Dedifferentiated amniotic fluid mesenchymal stem cell (primary cell): Measurements from ENCODE around the gene MYL4.
"Not testable (repeated sequence)": the region's sequence is repeated elsewhere in the genome, so short reads cannot be mapped to it uniquely, and the experiment has no call there.

Source experiments
- DNase-seq: peaks from one replicate; pipeline ENCODE4 v3.0.0-alpha.2; 2016; ENCODE audit errors: extremely low spot score

Gene MYL4

GRCh38 chr17:47193931-47194511, 15.1 kb upstream of the MYL4 start:
- DNase-seq: no peak

GRCh38 chr17:47197821-47198220, 11.3 kb upstream of the MYL4 start:
- no peak for DNase-seq

DNA sequence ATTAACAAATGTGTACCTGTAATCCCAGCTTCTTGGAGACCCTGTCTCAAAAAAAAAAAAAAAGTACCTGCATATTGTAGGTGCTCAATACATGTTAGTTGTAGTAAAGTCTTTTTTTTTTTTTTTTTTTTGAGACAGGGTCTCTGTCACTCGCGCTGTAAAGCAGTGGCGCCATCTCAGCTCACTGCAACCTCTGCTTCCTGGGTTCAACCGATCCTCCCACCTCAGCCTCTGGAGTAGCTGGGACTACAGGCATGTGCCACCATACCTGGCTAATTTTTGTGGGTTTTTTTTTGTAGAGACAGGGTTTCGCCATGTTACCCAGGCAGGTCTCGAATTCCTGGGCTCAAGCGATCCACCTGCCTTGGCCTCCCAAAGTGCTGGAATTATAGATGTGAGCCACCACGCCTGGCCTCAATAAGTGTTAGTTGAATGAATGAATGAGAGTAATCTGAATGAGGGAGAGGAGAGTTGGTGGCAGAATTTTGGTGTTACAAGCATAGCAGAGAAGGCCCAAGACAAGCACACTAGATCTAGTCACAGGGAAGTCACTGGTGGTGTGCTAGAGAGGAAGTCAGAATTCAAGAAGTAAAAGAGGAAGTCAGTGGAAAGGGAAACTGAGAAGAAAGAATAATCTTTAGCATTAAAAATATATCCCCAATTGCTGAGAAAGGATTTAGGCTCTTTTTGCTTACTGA, 9.4 kb upstream of the MYL4 start:
- no peak for DNase-seq

DNA sequence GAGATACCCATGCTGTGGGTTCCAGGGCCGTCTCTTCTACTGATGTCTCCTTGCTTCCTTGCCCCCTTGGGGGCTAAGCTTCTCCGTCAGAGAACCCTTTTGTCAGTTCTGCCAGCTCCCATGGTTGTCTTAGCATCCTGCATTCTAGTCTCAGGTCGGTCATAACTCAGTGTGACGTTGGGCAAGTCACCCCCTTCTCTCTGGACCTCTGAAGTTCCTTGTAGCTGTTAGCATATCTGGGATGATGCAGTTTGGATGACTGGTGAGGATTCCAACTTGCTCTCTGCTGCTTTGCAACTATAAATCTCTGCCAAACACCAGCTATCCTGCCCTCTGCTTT, 8.9 kb upstream of the MYL4 start:
- DNase-seq: no peak

- DNase-seq: no peak
Observed at GRCh38 chr17:47201166-47201565, 8.0 kb upstream of the MYL4 start.

DNA sequence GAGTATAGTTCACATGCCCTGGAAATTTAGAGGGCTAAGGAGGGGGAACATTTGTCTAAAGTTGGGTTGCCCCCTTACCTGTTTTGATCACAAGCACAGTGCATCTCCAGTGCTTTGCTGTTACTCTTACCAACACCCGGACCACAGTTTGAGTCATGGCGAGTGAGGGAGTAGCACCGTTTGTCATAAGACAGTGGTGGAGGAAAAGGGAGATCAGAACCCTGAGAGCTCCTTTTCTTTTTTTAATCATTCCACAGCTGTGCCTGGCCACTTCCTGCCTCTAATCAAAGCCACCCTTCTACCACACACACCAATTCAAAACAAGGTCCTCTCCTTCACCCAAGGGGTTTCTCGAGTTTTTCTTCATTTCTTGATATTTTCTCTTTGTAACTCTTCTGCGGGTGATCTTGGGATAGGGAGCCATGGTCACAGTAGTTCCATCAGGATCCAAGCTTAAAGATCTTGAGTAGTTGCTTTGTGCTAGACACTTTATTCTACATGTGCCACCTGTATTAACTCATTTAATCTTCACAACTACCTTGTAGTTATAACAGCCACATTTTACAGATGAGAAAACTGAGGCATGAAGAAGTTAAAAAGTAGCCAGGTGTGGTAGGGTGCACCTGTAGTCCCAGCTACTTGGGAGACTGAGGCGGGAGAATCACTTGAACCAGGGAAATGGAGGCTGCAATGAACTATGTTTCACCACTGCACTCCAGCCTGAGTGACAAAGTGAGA, 5.0 kb upstream of the MYL4 start:
- DNase-seq: no peak

GRCh38 chr17:47204722-47205418, 4.3 kb upstream of the MYL4 start:
- DNase-seq: no peak

- DNase-seq: peak; percentile 55
Observed at GRCh38 chr17:47205419-47205963, 3.7 kb upstream of the MYL4 start.

GRCh38 chr17:47207143-47208067, 1.7 kb upstream of the MYL4 start:
- no peak for DNase-seq

DNA sequence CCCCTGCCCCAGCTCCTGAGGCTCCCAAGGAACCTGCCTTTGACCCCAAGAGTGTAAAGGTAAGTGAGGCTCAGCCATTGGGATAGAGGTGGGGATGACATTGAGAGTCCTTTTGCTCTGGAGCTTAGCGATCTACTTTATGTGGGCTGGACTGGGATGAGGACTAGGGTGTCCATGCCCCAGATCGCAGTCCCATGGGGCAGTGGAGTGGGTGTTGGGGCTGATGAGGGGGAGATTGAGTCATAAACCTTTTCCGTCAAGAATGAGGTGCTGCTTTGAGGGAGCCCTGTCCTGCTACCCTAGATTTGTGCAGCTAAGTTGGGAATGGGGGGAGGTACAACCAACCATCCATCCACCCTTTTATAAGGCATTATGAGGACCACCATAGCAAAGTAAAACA, 351 bp downstream of the MYL4 start:
- no peak for DNase-seq

DNA sequence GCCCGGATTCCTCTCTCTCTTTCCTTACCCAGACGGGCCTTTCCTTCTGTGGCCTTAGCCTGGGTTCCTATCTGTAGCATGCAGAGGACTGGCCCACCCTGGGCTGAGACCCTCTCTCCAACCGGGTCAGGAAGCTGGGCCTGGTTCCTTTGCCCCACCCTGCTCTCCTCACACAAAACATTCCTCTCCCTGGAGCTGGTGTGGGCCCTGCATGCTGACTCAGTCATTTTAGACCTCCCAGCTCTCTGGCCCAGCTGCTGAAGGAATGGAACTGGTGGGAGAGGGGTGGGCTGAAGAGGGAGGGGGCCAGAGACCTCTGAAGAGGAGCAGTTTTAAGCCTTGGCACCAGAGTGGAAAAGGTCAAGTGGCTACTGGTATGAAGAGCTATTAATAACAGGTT, 957 bp downstream of the MYL4 start:
- DNase-seq: no peak

GRCh38 chr17:47210779-47211178, 1.6 kb downstream of the MYL4 start:
- DNase-seq: no peak

GRCh38 chr17:47212458-47212857, 3.3 kb downstream of the MYL4 start:
- DNase-seq: no peak

DNA sequence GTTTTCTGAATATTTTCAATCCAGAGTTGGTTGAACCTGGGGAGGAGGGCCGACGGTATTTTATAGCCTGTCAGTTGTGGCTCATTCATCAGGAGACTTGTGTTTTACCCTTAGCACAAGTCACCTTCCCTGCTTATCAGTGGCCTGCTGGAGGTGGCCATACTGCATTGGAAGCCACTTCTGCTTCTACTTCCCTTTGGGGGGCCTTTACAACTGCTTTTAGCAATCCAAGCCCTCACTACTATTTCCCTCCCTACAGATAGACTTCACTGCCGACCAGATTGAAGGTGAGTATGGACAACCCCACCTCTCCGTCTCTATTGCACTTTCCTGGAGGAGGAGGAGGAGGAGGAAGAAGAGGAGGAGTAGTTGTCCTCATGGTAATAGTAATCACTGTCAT, 4.4 kb downstream of the MYL4 start:
- DNase-seq: no peak

- DNase-seq: no peak
Observed at GRCh38 chr17:47214931-47215330, 5.8 kb downstream of the MYL4 start.

DNA sequence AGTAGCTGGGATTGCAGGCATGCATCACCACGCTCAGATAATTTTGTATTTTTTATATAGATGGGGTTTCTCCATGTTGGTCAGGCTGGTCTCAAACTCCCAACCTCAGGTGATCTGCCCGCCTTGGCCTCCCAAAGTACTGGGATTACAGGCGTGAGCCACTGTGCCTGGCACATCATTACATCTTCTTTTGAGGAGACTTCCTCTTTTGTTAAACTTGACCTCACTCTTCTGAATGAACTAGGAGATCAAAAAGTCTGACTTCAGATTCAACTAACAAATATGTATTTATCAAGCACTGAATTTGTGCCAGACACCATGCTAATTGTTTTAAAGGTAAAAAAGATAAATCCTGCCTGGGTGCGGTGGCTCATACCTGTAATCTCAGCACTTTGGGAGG, 7.7 kb downstream of the MYL4 start:
- DNase-seq: not testable (repeated sequence)

DNA sequence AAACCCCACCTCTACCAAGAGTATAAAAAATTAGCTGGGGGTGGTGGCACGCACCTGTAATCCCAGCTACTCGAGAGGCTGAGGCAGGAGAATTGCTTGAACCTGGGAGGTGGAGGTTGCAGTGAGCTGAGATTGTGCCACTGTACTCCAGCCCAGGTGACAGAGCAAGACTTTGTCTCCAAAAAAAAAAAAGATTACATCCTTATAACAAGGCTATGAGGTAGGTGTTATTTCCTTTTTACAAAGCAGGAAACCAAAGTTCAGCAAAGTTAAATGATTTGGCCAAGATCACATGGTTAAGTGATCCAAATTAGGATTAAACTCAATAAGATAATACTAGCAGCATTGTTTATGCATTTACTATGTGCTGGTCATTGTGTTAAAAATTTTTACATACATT, 8.1 kb downstream of the MYL4 start:
- not testable (repeated sequence) for DNase-seq

DNA sequence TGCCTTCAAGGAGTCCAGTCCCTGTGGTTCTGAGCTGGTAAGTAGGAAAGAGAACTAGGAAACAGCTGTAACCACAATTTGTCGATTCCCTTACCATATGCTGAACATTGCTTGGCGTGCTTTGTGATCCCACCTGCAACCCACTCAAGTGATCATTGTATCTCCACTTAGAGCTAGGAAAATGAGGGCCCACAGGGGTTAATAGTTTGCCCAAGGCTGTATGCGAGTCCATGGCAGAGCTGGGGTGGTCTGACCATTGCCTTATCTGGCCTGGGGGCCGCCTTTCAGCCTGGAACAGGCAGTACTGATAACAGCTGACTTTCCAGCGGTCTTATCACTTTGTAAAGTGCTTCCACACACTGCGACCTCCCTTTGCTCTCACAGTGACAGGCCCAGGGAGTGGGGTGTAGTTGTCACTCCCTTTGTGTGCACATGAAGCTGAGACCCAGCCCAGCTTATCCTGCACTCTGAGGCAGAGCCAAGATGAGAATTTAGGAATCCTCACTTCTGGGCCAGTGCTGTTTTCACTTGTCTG, 9.8 kb downstream of the MYL4 start:
- DNase-seq: no peak

DNA sequence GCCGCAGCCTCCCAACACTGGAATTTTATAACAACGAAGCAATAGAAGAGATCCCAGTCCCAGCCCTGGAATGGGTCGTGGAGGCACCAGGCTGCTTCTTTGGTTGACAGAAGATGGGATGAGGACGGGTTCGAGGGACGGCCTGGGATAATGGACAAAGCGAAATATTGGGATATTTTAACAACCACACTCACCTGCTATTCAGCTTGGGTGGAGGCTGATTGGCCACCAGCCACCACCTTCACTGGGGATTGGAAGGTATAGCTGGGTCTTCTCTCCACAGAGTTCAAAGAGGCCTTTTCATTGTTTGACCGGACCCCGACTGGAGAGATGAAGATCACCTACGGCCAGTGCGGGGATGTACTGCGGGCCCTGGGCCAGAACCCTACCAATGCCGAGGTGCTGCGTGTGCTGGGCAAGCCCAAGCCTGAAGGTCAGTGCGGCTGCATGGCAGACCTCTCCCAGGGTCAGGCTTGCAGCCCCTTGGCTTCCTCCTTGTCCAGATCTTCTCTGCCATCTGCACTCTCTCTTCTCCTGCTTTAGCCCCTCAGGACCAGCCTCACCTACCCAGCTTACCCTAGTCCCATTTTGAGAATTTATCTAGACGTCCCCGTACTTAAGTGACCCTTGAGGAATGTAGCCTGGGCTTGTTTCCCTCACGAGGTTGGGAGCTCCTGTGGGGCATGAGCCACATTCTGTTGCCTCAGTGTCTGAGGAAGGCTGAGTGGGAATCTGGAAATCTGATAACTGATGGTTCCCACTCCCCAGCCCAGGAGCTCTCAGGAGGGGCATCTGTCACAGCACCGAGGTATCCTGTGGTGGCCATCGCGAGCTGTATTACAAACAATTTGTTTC, 10.7 kb downstream of the MYL4 start:
- DNase-seq: no peak

- no peak for DNase-seq
Observed at GRCh38 chr17:47220531-47220999, 11.4 kb downstream of the MYL4 start.
